ENCODE data around the gene ITPR3. TPM values are rescaled to one million over a fixed set of nuclear protein-coding genes. Genes with fewer than 3 reads are reported as not detected.

Gene ITPR3
- total RNA-seq, 4 donors from 2014 or later: 11.8 to 25.0 (median 19.6) TPM

- no peaks in the 10 kb centered on the region for H3K9me3 ChIP-seq
- TF ChIP-seq, protein P1, sequence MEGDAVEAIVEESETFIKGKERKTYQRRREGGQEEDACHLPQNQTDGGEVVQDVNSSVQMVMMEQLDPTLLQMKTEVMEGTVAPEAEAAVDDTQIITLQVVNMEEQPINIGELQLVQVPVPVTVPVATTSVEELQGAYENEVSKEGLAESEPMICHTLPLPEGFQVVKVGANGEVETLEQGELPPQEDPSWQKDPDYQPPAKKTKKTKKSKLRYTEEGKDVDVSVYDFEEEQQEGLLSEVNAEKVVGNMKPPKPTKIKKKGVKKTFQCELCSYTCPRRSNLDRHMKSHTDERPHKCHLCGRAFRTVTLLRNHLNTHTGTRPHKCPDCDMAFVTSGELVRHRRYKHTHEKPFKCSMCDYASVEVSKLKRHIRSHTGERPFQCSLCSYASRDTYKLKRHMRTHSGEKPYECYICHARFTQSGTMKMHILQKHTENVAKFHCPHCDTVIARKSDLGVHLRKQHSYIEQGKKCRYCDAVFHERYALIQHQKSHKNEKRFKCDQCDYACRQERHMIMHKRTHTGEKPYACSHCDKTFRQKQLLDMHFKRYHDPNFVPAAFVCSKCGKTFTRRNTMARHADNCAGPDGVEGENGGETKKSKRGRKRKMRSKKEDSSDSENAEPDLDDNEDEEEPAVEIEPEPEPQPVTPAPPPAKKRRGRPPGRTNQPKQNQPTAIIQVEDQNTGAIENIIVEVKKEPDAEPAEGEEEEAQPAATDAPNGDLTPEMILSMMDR (IDR thresholded peaks at IDR 0.05): no peak
- TF ChIP-seq POLR2A (IDR thresholded peaks at IDR 0.05) (no peak), EP300 (IDR thresholded peaks at IDR 0.05) (no peak), POLR2AphosphoS5 (IDR thresholded peaks at IDR 0.05) (no peak)
- H3K27ac ChIP-seq: no peak overlapping the region
- peaks cover 0 to 8% (median 0%) of the 10 kb centered on the region in 3 donors for H3K4me1 ChIP-seq
- no peak for ATAC-seq
- peaks cover 0 to 80% of the 10 kb centered on the region in 2 donors for H3K36me3 ChIP-seq
- H3K27me3 ChIP-seq: peaks cover 32% of the 10 kb centered on the region
- H3K4me3 ChIP-seq: no peak overlapping the region
- 100% methylated on average over 3 of the region's 8 CpGs; no CpG with 5 or more reads in 1 of the 2 donors for WGBS, 2 donors (ENCODE audit: low coverage in 1 of 2)
Observed at GRCh38 chr6:33668328-33668727, 47.2 kb downstream of the ITPR3 start.

GRCh38 chr6:33668914-33669313 is 47.8 kb downstream of the ITPR3 start:
- WGBS, 2 donors (ENCODE audit: low coverage in 1 of 2): 20% methylated on average over 3 of the region's 17 CpGs; no CpG with 5 or more reads in 1 of the 2 donors
- Histone ChIP-seq H3K36me3 (peaks cover 0 to 80% of the 10 kb centered on the region in 2 donors), H3K27ac (no peak overlapping the region), H3K4me3 (no peak overlapping the region), H3K9me3 (no peaks in the 10 kb centered on the region), H3K27me3 (peaks cover 32% of the 10 kb centered on the region), H3K4me1 (peaks cover 0 to 8% (median 0%) of the 10 kb centered on the region in 3 donors)
- TF ChIP-seq POLR2AphosphoS5 (IDR thresholded peaks at IDR 0.05): no peak
- ATAC-seq: no peak

- Histone ChIP-seq H3K4me3 (no peak overlapping the region), H3K4me1 (peaks cover 0 to 8% (median 0%) of the 10 kb centered on the region in 3 donors), H3K27ac (no peak overlapping the region), H3K9me3 (no peaks in the 10 kb centered on the region), H3K36me3 (peaks cover 0 to 82% of the 10 kb centered on the region in 2 donors), H3K27me3 (peaks cover 32% of the 10 kb centered on the region)
- WGBS, 2 donors (ENCODE audit: low coverage in 1 of 2): 83 to 92% methylated on average over 4 to 11 of the region's 21 CpGs
- no peak for TF ChIP-seq POLR2AphosphoS5 (IDR thresholded peaks at IDR 0.05)
- TF ChIP-seq, protein P1 (IDR thresholded peaks at IDR 0.05): no peak
- TF ChIP-seq EP300 (IDR thresholded peaks at IDR 0.05): no peak
- no peak for TF ChIP-seq POLR2A (IDR thresholded peaks at IDR 0.05)
- no peak for ATAC-seq
Observed at GRCh38 chr6:33670086-33670660, 49.1 kb downstream of the ITPR3 start.

- Histone ChIP-seq H3K27ac (no peak overlapping the region), H3K36me3 (peaks cover 0 to 82% of the 10 kb centered on the region in 2 donors), H3K9me3 (no peaks in the 10 kb centered on the region), H3K4me1 (peaks cover 0 to 8% (median 0%) of the 10 kb centered on the region in 3 donors), H3K27me3 (peaks cover 32% of the 10 kb centered on the region), H3K4me3 (no peak overlapping the region)
- 64 to 70% methylated on average over 3 to 4 of the region's 30 CpGs for WGBS, 2 donors (ENCODE audit: low coverage in 1 of 2)
- no peak for ATAC-seq
- no peak for TF ChIP-seq POLR2AphosphoS5 (IDR thresholded peaks at IDR 0.05)
- TF ChIP-seq, protein P1 (IDR thresholded peaks at IDR 0.05): no peak
- TF ChIP-seq POLR2A (IDR thresholded peaks at IDR 0.05): no peak
- TF ChIP-seq EP300 (IDR thresholded peaks at IDR 0.05): no peak
Observed at GRCh38 chr6:33670971-33671743, 50.0 kb downstream of the ITPR3 start.

DNA sequence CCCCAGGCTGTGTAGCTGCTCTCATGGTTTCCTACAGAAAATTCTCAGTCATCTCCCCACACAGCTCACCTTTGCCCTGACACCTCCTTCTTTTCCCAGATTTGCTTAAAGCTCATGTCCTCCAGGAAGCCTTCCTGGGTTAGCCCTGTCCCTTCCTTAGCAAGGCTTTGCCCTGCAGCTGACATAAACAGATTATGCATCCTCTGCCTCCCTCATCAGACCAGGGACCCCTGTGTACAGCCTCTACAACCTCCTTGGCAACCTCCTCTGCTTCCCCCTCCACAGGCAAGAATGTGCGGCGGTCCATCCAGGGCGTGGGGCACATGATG is 50.6 kb downstream of the ITPR3 start:
- H3K9me3 ChIP-seq: no peaks in the 10 kb centered on the region
- peaks cover 37% of the 10 kb centered on the region for H3K27me3 ChIP-seq
- no peak overlapping the region for H3K27ac ChIP-seq
- no peak for ATAC-seq
- no peak overlapping the region for H3K4me3 ChIP-seq
- WGBS, 2 donors (ENCODE audit: low coverage in 1 of 2): 100% methylated on average over 1 of the region's 3 CpGs; no CpG with 5 or more reads in 1 of the 2 donors
- peaks cover 0 to 8% (median 0%) of the 10 kb centered on the region in 3 donors for H3K4me1 ChIP-seq
- TF ChIP-seq EP300 (IDR thresholded peaks at IDR 0.05): no peak
- no peak for TF ChIP-seq POLR2AphosphoS5 (IDR thresholded peaks at IDR 0.05)
- TF ChIP-seq, protein P1 (IDR thresholded peaks at IDR 0.05): no peak
- no peak for TF ChIP-seq POLR2A (IDR thresholded peaks at IDR 0.05)
- peaks cover 0 to 84% of the 10 kb centered on the region in 2 donors for H3K36me3 ChIP-seq
